GM19438 (cell line): ENCODE results near the gene EIF4A3.

Source experiments
- ATAC-seq: cut with Tn5 transposase; IDR thresholded peaks from one replicate; pipeline ENCODE4 v1.9.1; 2021; ENCODE audit warnings: low read depth; ENCODE audit not compliant: unreplicated experiment

The EIF4A3 gene

DNA sequence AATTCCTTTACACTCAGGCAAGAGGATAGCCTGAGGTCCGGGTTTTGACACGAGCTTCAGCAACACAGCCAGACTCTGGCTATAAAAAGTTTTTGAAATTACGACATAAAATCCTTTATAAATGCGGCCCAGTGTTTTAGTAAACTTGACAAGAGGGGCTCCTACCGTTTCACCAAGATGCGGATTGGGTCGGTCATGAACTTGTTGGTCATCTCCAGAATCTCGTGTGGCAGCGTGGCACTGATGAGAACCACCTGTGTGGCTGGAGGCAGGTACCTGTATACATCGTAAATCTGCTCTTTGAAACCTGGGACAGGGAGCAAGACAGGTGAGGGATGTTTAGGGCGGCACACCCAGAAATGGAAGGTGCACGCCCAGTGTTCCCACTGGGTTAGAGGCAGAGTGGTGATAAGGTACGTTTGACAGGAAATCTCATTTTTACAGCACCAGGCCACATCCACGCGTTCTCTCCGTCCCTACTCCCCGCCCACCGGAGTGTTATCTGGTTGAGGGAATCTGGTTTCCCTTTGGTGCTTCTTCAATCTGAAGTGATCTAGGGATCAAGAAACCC is 8.0 kb downstream of the EIF4A3 start:
- no peak for ATAC-seq

DNA sequence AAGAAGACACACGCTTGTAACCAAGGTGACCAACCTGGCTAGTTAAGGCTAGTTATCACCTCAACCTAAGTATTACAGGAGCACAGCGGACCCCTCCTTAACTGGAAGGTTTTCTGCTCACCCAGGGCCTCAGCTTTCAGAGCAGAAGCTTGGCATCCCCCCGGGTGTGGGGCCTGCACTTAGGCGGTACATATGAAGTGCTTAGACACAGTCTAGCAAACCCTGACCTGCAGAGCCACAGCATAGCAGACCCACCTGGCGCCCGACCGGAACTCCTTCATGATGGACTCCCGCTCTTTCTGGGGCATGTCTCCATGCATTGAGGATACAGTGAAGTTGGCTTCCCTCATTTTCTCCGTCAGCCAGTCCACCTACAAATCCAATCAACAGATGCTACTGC is 9.8 kb downstream of the EIF4A3 start:
- ATAC-seq = no peak

DNA sequence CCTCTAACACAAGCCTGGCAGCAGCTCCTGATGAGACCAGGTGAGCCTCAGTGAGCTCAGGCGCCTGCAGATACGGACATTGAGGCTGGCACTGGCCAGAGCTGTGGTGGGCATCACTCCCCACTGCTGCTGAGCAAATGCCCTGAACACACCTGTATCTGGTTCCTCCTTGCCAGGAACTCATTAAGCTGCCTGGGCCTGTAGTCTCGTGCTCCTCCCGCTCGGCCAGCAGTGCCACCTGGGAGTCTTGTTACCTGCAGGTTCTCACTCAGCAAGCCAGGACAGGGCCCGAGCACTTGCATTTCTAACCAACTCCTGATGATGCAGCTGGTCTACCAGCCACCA is 13.3 kb downstream of the EIF4A3 start:
- ATAC-seq = no peak

DNA sequence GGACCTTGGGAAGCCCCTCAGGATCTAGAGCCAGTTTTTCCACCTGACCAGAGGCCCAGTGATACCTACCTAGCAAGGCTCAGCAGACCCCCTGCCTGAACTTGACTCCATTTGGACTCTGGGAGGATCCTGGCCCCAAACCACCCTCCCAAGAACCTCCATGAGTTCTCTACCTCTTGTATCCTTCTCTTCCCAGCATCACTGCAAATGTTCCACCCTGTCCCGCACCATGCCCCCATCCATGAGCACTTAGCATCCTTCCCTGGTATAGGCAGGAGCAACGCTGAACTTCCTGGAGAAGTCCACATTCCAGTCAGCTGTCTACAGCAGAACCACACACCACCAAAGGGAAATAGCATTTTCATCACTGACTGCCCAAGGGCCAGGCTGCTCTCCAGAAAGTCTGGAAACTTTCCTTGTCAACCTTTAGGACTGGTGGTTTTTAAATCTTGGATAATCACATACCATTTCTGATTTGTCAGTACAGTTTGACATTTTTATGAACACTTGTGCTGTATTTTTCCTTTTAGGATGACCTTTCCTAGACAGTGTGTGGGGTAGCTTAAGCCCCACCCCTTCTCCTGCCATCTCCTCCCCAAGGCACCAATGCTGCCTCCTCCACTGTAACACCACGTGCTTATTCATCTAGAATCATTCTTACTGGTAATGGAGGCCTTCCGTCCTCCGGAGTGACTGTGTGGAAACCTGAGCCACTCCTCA is 13.9 kb downstream of the EIF4A3 start:
- no peak for ATAC-seq

DNA sequence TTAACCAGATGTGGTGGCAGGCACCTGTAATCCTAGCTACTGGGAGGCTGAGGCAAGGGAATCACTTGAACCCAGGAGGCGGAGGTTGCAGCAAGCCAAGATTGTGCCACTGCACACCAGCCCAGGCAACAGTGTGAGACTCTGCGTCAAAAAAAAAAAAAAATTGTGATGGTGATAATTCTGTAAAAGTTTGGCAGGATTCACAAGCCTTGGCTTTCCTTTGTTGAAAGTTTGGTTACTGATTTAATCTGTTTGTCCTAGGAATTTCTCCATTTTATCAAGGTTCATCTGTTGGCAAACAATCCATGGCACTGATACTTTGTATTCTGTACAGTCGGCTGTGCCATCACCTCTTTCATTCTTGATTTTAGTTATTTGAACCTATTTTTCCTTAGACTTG is 15.9 kb downstream of the EIF4A3 start:
- no peak for ATAC-seq

DNA sequence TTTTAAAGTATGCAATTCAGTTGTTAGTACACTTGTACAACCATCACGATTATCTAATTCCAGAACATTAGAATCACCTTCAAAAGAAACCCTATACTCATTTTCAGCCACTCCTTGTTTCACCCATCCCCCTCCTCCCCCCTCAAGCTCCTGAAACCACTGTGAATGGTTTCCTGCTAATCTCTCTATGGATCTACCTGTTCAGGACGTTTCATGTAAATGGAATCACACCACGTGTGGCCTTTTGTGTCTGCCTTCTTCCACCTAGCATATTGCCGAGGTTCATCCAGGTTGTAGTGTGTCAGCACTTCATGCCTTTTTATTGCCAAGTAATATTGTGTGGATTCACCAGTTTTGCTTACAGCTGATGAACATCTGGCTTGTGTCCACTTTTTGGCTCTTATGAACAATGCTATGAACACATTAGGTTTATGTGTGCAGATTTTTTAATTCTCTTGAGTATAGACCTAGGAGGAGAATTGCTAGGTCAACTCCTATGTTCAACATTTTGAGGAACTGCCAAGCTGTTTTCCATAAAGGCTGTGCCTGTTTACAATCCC is 17.8 kb downstream of the EIF4A3 start:
- no peak for ATAC-seq

DNA sequence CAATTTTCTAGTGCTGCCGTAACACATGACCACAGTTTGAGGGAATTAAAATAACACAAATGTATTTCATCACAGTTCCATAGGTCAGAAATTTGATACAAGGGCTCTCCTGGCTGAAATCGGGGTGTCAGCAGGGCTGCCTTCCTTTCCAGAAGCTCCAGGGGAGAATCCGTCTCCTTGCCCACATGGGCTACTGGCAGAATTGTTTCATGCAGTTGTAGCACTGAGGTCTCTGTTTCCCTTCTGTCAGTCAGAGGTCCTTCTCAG is 20.5 kb downstream of the EIF4A3 start:
- ATAC-seq = no peak

DNA sequence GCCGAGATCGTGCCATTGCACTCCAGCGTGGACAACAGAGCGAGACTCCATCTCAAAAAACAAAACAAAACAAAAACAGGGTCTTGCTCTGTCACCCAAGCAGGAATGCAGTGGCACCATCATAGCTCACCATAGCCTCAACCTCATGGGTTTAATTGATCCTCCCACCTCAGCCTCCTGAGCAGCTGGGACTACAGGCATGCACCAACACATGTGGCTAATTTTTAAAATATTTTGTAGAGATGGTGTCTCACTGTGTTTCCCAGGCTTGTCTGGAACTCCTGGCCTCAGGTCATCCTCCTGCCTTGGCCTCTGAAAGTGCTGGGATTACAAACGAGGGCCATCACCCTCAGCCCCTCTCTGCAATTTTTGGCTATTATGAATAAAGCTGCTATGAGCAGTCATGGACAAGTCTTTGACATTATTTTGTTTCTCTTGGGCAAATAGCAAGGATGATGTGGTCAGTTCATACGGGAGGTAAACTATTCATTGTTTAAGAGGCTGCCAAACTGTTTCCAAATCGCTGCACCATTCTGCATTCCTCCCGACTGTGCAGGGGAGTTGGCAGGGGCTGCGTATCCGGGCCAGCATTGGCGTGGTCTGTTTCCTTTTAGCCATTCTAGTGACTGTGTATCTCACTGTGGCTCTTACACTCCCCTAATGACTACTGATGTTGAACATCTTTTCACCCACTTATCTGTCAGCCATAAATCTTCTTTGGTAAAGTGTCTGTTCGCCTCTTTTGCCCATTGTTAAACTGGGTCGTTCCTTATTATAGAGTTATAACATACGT is 21.1 kb downstream of the EIF4A3 start:
- ATAC-seq = no peak

DNA sequence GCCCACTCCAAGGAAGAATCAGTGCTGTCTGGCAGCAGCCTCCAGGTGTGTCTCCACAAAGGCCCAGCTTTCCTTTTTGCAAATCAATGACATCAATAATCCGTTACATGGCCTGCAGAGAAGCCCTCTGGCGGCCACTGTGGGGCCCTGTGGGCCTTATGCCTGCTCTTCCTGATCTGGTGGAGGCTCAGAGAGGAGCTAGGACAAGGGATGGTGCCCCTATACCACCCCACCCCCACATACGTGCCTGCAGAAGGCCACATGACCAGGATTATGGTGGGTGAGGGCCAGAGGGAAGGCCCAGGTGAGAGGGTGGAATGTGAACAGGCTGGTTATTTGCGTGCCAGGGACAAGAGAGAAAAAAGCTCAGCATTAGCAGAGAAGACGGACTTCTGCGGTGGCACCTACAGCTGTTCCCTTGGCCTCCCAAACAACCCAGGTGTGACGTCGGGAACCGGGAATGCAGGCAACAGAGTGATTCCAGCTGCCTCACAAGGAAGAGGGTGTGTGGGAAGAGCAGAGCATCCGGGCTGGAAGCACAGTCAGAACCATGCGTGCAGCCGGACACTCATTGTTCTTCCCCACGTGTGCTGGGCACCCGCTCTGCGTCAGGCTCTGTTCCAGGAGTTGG is 22.5 kb downstream of the EIF4A3 start:
- ATAC-seq = no peak

DNA sequence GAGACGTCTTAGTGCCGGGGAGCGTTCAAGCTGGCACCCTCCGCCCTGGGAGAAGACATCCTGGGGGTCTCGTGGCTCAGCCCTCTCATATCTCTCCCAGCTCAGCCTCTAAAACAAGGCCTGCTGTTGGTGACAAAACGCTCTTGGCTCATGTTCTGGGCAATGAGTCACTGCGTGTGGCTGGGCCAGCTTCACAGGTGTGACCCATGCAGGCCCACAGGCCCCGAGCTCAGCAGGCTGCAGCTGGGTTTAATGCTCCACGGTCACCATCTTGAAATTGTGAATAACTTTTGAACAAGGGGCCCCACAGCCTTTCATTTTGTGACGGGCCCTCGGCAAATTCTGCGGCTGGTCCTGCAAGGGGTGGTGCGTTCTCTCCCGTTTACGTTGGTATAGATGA is 23.1 kb downstream of the EIF4A3 start:
- no peak for ATAC-seq

DNA sequence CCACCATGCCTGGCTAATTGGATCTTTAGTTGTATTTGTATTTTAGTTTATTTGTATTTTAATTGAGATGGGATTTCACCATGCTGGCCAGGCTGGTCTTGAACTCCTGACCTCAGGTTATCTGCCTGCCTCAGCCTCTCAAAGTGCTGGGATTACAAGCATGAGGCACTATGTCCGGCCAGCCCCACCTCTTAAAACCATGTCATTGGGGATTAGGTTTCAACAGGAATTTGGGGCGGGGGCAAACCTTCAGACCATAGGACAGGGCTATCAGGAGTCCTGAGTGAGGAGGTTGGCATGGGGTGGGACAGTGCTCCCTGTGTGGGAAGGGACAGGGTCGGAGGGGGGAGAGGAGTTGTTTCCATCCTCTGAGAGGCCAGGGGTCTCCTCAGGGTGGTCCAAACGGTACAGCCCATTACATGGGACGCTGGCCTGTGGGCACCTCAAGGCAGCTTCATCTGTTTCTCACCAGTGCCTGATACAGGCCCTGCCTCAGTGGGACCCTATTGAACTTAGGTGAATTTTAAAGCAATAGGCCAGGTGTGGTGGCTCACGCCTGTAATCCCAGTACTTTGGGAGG is 23.9 kb downstream of the EIF4A3 start:
- ATAC-seq = no peak

DNA sequence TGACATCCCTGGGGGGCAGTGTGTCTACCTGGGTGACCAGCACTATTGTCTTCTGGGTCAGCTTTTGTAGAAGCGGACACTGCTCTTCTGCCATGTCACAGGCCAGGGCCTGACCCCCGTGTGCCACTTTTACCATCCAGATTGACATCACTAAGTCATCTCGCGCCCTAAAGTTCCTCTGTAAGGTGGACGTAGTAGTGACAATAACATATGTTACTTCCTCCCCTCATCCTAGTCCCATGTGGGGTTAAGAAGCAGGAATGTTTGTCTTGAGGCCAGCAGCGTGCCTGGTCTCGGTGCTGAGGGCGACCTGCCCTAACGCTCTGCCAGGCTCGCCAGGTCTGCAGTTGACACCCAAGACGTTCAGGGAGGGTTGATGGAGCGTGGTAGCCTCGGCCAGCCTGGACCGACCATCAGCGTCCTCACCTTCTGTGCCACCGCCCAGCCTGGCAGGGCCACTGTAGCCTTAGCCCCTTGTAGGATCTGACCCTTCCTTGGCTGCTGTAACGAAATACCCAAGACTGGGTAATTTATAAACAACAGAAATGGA is 24.8 kb downstream of the EIF4A3 start:
- no peak for ATAC-seq

DNA sequence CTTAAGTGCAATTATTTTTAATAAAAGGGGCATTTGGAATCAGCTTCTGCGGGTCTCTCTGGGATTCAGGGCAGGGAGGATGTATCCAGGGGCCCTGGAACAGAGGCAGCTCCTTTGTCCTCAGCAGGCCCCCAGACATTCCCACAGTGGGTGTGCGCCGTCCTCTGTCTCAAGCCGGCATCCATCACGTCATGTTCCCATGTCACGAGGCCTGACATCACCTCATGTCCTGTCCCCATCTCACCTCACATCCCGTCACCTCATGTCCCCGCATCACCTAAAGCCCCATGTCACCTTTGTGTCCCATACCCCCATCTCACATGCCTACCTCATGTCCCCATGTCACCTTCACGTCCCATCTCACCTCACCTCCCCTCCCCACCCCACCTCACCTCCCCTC is 27.1 kb downstream of the EIF4A3 start:
- no peak for ATAC-seq

DNA sequence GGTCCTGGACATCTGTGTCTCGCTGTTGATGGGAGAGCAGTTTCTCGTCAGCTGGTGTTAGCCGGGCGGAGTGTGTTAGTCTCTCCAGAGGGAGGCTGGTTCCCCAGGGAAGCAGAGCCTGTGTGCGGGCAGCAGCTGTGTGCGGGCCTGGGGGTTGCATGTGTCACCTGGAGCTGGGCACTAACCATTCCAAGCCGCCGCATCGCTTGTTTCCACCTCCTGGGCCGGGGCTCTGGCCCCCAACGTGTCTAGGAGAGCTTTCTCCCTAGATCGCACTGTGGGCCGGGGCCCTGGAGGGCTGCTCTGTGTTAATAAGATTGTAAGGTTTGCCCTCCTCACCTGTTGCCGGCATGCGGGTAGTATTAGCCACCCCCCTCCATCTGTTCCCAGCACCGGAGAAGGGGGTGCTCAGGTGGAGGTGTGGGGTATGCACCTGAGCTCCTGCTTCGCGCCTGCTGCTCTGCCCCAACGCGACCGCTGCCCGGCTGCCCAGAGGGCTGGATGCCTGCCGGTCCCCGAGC is 27.6 kb downstream of the EIF4A3 start:
- ATAC-seq = no peak

DNA sequence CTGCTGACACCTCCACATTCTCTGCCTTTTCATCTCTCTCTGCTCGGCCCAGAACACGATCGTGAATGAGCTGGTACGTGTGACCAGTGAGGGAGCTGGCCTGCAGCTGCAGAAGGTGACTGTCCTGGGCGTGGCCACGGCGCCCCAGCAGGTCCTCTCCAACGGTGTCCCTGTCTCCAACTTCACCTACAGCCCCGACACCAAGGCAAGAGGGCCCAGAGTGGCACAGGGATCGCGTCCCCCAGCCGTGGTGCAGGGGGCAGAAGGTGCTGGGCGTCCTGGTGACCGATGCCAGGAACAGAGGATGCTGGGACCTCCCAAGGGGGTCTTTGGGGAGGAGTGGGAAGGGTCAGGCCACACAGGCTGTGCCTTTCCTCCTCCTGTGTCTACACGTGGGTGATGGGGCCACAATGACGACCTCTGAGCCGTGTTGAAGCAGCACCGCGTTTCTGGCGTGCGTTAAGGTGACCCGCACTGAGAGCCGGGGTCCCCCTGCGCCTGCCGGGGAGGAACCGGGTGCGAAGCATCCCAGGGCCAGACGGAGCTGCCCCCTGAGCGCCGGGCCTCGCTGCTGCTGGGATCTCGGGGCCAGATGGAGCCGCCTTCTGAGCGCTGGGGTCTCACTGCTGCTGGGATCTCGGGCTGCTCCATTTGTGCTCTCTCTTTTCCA is 28.2 kb downstream of the EIF4A3 start:
- ATAC-seq = no peak

DNA sequence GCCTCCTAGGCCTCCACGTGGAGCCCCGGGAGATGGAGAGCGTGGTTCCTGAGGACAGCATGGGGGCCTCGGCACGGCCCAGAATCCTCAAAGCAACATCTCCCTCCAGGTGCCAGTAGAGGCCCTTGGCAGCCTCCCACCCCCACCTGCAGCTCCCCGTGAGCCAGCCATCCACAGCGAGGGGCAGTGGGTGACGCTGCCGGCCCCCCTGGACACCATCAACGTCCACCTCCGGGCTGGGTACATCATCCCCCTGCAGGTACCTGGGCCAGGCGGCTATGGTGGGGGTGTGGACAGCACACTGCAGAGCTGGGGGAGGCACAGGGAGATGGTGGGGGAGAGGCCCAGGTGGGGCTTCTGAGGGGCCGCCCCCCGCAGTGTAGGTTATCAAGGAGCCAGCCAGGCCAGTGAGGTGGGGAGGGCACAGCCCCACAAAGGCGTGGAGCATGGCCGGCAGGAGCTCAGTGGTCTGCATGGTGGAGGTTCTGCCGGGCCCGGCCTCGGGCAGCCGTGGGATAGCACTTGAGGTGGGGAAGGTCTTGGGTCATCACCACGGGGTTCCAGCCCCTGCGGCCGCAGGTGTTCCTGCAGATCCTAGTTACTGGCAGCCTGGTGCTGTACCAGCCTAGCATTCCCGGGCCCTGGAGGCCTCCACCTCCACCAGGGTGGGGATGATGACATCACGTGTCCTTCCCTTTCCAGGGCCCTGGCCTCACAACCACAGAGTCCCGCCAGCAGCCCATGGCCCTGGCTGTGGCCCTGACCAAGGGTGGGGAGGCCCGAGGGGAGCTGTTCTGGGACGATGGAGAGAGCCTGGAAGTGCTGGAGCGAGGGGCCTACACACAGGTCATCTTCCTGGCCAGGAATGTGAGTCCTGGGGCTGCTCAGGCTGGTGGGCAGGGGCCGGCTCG is 29.2 kb downstream of the EIF4A3 start:
- ATAC-seq = no peak

DNA sequence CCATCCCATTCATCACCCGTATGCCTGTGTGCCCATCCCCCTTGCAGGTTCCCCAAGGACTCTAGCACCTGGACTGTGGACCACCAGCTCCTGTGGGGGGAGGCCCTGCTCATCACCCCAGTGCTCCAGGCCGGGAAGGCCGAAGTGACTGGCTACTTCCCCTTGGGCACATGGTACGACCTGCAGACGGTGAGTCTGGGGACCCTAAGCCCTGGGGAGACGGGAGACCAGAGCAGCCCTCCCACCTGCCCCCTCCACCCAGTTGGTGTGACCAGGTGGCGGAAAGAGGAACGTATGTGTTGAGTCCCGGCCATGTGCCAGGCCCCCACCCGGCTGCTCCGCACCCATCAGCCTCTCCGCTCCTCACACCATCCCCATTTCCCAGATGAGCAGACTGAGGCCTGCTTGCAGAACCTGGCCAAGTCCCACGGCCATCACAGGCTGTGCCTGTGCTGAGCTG is 30.0 kb downstream of the EIF4A3 start:
- no peak for ATAC-seq

DNA sequence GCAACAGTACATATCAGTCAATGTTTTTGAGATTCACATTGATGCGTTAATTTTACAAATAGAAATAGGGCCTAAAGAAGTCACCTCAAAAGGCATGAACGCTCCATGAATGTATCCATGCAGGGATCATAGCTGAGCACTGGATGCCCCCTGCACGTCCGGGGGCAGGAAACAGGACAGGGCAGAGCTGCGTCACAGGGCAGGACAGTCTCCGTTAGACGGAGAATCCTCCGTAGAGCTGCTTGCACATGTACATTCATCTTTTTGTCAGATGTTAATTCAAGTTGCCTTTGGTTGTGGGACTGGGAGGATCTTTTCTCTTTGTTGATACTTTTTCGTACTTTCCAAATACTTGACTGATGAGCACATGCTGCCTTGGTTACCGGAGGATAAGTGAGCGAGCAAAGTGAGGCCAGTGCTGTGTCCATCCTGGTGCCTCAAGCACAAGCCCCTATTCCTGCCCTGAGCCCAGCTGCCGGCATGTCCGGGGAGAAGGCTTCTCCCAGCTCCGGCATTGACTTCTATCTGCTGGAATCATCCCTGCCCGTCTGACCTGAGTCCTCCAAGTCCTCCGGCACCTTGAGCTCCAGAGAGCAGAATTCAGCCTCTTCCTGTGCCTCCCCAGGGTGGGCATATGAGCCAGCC is 30.5 kb downstream of the EIF4A3 start:
- no peak for ATAC-seq
